ENCODE results near the gene RXFP1.

DNA sequence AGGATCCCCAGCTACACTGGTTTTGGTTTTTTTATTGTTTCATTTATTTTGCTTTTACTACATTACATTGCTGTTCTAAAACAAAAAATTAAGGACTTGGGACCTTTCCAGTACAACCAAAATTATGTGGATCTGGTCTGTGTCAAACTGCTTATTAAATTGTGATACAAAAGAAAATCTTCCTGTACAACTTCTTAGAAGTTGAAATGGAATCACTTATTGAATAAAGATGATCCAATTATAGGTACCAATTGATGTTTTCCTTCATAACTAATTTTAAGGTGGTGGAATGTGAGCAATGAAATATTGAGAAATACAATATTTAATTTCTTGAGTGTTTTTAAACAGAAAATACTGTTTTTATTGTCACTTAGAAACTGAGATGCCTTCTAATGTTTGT, 82.7 kb downstream of the RXFP1 start:
- TF ChIP-seq FOXM1 (IDR thresholded peaks at IDR 0.05; ENCODE audit: borderline replicate concordance, low read depth) (no peak), EP300 (IDR thresholded peaks at IDR 0.05; ENCODE audit: borderline replicate concordance) (no peak), CREB1 (IDR thresholded peaks at IDR 0.05; ENCODE audit: low read depth) (no peak), TCF12 (IDR thresholded peaks at IDR 0.05; ENCODE audit: low read depth) (no peak), YY1 (IDR thresholded peaks at IDR 0.05; ENCODE audit: low read depth) (no peak), TAF1 (IDR thresholded peaks at IDR 0.05; ENCODE audit: low read depth) (no peak), RAD21 (IDR thresholded peaks at IDR 0.05; ENCODE audit: low read depth) (no peak), TEAD4 (IDR thresholded peaks at IDR 0.05) (no peak)
- TF ChIP-seq, protein P1, sequence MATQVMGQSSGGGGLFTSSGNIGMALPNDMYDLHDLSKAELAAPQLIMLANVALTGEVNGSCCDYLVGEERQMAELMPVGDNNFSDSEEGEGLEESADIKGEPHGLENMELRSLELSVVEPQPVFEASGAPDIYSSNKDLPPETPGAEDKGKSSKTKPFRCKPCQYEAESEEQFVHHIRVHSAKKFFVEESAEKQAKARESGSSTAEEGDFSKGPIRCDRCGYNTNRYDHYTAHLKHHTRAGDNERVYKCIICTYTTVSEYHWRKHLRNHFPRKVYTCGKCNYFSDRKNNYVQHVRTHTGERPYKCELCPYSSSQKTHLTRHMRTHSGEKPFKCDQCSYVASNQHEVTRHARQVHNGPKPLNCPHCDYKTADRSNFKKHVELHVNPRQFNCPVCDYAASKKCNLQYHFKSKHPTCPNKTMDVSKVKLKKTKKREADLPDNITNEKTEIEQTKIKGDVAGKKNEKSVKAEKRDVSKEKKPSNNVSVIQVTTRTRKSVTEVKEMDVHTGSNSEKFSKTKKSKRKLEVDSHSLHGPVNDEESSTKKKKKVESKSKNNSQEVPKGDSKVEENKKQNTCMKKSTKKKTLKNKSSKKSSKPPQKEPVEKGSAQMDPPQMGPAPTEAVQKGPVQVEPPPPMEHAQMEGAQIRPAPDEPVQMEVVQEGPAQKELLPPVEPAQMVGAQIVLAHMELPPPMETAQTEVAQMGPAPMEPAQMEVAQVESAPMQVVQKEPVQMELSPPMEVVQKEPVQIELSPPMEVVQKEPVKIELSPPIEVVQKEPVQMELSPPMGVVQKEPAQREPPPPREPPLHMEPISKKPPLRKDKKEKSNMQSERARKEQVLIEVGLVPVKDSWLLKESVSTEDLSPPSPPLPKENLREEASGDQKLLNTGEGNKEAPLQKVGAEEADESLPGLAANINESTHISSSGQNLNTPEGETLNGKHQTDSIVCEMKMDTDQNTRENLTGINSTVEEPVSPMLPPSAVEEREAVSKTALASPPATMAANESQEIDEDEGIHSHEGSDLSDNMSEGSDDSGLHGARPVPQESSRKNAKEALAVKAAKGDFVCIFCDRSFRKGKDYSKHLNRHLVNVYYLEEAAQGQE (IDR thresholded peaks at IDR 0.05; ENCODE audit: low read depth) = no peak
- TF ChIP-seq, protein P2, sequence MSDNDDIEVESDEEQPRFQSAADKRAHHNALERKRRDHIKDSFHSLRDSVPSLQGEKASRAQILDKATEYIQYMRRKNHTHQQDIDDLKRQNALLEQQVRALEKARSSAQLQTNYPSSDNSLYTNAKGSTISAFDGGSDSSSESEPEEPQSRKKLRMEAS (IDR thresholded peaks at IDR 0.05) = no peak
- TF ChIP-seq, protein P3, sequence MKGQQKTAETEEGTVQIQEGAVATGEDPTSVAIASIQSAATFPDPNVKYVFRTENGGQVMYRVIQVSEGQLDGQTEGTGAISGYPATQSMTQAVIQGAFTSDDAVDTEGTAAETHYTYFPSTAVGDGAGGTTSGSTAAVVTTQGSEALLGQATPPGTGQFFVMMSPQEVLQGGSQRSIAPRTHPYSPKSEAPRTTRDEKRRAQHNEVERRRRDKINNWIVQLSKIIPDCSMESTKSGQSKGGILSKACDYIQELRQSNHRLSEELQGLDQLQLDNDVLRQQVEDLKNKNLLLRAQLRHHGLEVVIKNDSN (IDR thresholded peaks at IDR 0.05) = no peak

Measured in Ishikawa (cell line).